22Rv1 (cell line): ENCODE measurements around the gene TSPAN9.

Experiments
- ZFX ChIP-seq: fragments of 450-650 bp; IDR thresholded peaks from 2 replicates; pipeline ENCODE4 v1.6.1; 2017; ENCODE audit warnings: antibody characterized with exemption, borderline replicate concordance
- TF ChIP-seq, protein P1 (sequence below): fragments of 450-650 bp; IDR thresholded peaks from 2 replicates; pipeline ENCODE4 v1.5.1; 2017; ENCODE audit warnings: mild to moderate bottlenecking

GRCh38 chr12:3293446-3294161, 216.4 kb downstream of the TSPAN9 start:
- TF ChIP-seq, protein P1, sequence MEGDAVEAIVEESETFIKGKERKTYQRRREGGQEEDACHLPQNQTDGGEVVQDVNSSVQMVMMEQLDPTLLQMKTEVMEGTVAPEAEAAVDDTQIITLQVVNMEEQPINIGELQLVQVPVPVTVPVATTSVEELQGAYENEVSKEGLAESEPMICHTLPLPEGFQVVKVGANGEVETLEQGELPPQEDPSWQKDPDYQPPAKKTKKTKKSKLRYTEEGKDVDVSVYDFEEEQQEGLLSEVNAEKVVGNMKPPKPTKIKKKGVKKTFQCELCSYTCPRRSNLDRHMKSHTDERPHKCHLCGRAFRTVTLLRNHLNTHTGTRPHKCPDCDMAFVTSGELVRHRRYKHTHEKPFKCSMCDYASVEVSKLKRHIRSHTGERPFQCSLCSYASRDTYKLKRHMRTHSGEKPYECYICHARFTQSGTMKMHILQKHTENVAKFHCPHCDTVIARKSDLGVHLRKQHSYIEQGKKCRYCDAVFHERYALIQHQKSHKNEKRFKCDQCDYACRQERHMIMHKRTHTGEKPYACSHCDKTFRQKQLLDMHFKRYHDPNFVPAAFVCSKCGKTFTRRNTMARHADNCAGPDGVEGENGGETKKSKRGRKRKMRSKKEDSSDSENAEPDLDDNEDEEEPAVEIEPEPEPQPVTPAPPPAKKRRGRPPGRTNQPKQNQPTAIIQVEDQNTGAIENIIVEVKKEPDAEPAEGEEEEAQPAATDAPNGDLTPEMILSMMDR = peak; percentile 16; the same call in 1 of the 2 replicates
- TF ChIP-seq ZFX = no peak
